Measurements from ENCODE around the gene CLCN3.
"Not testable (repeated sequence)": the region's sequence is repeated elsewhere in the genome, so short reads cannot be mapped to it uniquely, and the experiment has no call there.

CLCN3 gene

DNA sequence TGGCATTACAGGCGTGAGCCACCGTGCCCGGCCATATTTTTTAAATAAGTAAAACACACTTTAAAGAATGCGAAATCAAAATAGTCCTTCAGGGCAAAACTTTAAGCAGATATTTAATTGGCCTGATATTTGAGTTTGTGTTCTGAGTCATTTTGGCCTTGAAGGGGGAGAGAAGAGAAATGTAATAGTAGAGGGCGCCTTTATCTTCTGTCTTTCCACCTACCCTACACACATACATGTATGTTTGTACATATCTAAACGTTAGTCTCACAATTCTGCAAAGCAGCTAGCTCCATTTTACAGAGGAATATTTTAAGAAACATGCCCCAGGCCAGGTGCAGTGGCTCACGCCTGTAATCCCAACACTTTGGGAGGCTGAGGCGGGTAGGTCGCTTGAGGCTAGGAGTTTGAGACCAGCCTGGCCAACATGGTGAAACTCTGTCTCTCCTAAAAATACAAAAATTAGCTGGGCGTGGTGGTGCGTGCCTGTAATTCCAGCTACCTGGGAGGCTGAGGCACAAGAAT lies 151.2 kb downstream of the CLCN3 start:
- DNase-seq (ENCODE audit: low spot score); FAIRE-seq: not testable (repeated sequence)
